ENCODE data around the gene IKBKE. TPM values are rescaled to one million over a fixed set of nuclear protein-coding genes. Genes with fewer than 3 reads are reported as not detected.
A peak's percentile ranks its signal among the peaks of the same experiment; 100 is the strongest.

IKBKE gene
- total RNA-seq, 1 donor from 2014 or later: 8.5 TPM

- intact Hi-C loops (cut with DNase I): loop anchor here (10.0 kb wide), 1 partner anchor 86 kb away; no protein-coding TSS in a partner anchor
- no peak for TF ChIP-seq CTCF (IDR thresholded peaks at IDR 0.05)
Observed at GRCh38 chr1:206498685-206499084, 28.4 kb downstream of the IKBKE start.

GRCh38 chr1:206500046-206500445, 29.8 kb downstream of the IKBKE start:
- no peaks in the 10 kb centered on the region for H3K9me3 ChIP-seq
- H3K27me3 ChIP-seq: no peaks in the 10 kb centered on the region
- DNase-seq: no peak
- no peak for ATAC-seq
- intact Hi-C loops (cut with DNase I): no loop called here
- no peaks in the 10 kb centered on the region for H3K36me3 ChIP-seq
- no peak overlapping the region for H3K27ac ChIP-seq
- H3K4me1 ChIP-seq: peaks cover 63% of the 10 kb centered on the region
- no peak overlapping the region for H3K4me3 ChIP-seq
- no peak for TF ChIP-seq CTCF (IDR thresholded peaks at IDR 0.05)

More at GRCh38 chr1:206498685-206499084, 28.4 kb downstream of the IKBKE start:
- H3K4me1 ChIP-seq: peaks cover 58% of the 10 kb centered on the region
- no peaks in the 10 kb centered on the region for H3K27me3 ChIP-seq
- no peak overlapping the region for H3K4me3 ChIP-seq
- H3K9me3 ChIP-seq: no peaks in the 10 kb centered on the region
- peak; percentile 4 for ATAC-seq
- DNase-seq: no peak
- H3K27ac ChIP-seq: no peak overlapping the region
- no peaks in the 10 kb centered on the region for H3K36me3 ChIP-seq

GRCh38 chr1:206501881-206502280, 31.6 kb downstream of the IKBKE start:
- ATAC-seq (no peak), DNase-seq (no peak)
- Histone ChIP-seq H3K4me3 (no peak overlapping the region), H3K9me3 (no peaks in the 10 kb centered on the region), H3K27ac (no peak overlapping the region), H3K4me1 (peaks cover 57% of the 10 kb centered on the region), H3K27me3 (no peaks in the 10 kb centered on the region), H3K36me3 (no peaks in the 10 kb centered on the region)
- TF ChIP-seq CTCF (IDR thresholded peaks at IDR 0.05): no peak
- intact Hi-C loops (cut with DNase I): no loop called here

- Histone ChIP-seq H3K9me3 (no peaks in the 10 kb centered on the region), H3K27ac (no peak overlapping the region), H3K4me3 (no peak overlapping the region), H3K4me1 (peaks cover 51% of the 10 kb centered on the region), H3K27me3 (no peaks in the 10 kb centered on the region), H3K36me3 (no peaks in the 10 kb centered on the region)
- no peak for ATAC-seq
- intact Hi-C loops (cut with DNase I): no loop called here
- no peak for DNase-seq
- TF ChIP-seq CTCF (IDR thresholded peaks at IDR 0.05): no peak
Observed at GRCh38 chr1:206502403-206502802, 32.1 kb downstream of the IKBKE start.

- no peaks in the 10 kb centered on the region for H3K9me3 ChIP-seq
- no peak for TF ChIP-seq CTCF (IDR thresholded peaks at IDR 0.05)
Observed at GRCh38 chr1:206502812-206503211, 32.5 kb downstream of the IKBKE start.

More at GRCh38 chr1:206502812-206503211, 32.5 kb downstream of the IKBKE start:
- intact Hi-C loops (cut with DNase I): no loop called here
- DNase-seq: no peak
- Histone ChIP-seq H3K27ac (no peak overlapping the region), H3K4me3 (no peak overlapping the region), H3K27me3 (no peaks in the 10 kb centered on the region), H3K4me1 (peaks cover 48% of the 10 kb centered on the region), H3K36me3 (no peaks in the 10 kb centered on the region)
- no peak for ATAC-seq

Data from upper lobe of right lung (tissue), 1 donor.